ENCODE measurements around the gene TBC1D3G. TPM values are rescaled to one million over a fixed set of nuclear protein-coding genes. Genes with fewer than 3 reads are reported as not detected.

Gene TBC1D3G
- total RNA-seq, result not detected in 2 replicates

DNA sequence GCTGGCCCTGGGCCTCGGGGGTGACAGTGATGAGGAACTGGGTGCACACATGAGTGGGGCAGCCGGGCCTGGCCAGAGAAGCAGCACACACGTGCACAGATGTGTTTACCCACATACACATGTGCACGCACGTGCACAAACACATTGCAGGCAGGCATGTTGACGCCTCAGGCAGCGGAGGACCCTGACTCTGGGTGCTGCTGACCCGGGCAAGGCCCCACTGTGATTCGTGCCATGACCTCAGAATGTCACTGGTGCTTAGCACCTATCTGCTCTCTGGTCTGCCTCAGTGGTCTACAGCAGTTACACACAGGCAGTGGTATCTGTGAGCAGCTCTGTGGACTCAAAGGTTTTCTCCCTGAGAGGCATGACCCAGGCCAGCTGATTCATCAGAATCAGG, at the start of gene TBC1D3G:
TSS of gene TBC1D3G (plus strand) at position 301 of the 400 bp plus-strand sequence. CDS start 1,528 bp downstream, outside the sequence.

Other genes starting within 250 kb of the TBC1D3G start
- gene CCL3, start 233.7 kb upstream of the TBC1D3G start, total RNA-seq, result not detected in 2 replicates
- not detected in 2 replicates for gene CCL4, start 220.1 kb upstream of the TBC1D3G start, total RNA-seq
- gene TBC1D3B, start 147.2 kb upstream of the TBC1D3G start, total RNA-seq, result 0.97 and 1.4 TPM in 2 replicates
- gene CCL3L1, start 127.1 kb upstream of the TBC1D3G start, total RNA-seq, result not detected in 2 replicates
- not detected in 2 replicates for gene CCL4L2, start 112.8 kb upstream of the TBC1D3G start, total RNA-seq
- gene TBC1D3I, start 59.3 kb upstream of the TBC1D3G start, total RNA-seq, result not detected in 2 replicates
- not detected in 2 replicates for gene TBC1D3H, start 64.6 kb downstream of the TBC1D3G start, total RNA-seq
- gene ZNHIT3, start 162.8 kb downstream of the TBC1D3G start, total RNA-seq, result 37.1 and 41.9 TPM in 2 replicates
- gene MYO19, start 211.0 kb downstream of the TBC1D3G start, total RNA-seq, result 46.4 and 51.7 TPM in 2 replicates
- gene PIGW, start 211.1 kb downstream of the TBC1D3G start, total RNA-seq, result 8.1 and 10.5 TPM in 2 replicates
- gene GGNBP2, start 221.0 kb downstream of the TBC1D3G start, total RNA-seq, result 54.6 and 68.8 TPM in 2 replicates

All from epithelial cell of umbilical artery (primary cell).